Measurements from ENCODE around the gene SIN3B.

SIN3B gene

DNA sequence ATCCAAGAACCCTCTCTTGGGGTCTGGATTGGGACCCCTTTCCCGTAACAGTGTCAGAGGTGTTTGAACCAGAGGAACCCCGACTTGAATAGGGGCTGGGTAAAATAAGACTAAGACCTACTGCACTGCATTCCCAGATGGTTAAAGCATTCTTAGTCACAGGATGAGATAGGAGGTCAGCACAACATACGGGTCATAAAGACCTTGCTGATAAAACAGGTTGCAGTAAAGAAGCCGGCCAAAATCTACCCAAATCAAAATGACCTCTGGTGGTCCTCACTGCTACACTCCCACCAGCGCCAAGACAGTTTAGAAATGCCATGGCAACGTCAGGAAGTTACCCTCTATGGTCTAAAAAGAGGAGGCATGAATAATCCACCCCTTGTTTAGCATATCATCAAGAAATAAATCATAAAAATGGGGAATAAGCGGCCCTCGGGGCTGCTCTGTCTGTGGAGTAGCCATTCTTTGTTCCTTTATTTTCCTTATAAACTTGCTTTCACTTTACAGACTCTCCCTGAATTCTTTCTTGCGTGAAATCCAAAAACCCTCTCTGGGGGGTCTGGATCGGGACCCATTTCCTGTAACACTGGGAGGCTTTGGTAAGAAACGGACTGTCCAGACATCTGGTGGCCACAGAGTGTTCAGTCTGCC is 4.4 kb upstream of the SIN3B start:
- DNase-seq (ENCODE audit: low read depth in 2 of 2) = no peak

DNA sequence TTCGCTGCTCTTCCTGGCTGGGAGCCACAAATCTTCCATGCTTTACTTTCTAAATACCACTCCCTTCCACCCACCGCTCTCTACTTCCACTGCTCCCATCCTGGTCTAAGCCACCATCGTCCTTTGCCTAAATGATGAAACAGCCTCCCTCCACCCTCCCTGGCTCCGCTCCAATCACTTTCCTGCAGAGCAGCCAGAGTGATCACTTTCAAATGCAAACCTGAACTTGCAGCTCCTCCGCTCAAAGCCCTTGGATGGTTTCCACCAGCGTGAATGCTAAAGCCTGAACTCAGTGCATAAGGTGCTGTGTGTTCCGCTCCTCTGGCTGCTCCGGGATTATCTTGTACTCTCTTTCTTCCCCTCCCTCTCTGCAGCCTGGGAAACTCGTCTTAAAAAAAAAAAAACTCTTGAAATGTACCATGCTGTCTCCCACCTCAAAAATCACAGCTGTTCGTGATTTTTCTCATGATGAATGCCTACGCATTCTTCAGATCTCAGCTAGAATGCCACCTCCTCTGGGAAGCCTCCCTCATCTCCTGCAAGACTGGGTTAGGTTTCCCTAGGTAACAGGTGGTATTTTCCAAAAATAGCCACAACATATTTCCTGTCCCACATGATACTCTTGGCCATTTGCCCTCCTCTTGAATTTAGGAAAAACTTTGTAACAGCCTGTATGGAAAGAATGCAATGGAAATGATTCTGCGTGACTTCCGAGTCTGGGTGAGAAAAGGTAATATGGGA is 3.7 kb upstream of the SIN3B start:
- DNase-seq (ENCODE audit: low read depth in 2 of 2) = no peak

DNA sequence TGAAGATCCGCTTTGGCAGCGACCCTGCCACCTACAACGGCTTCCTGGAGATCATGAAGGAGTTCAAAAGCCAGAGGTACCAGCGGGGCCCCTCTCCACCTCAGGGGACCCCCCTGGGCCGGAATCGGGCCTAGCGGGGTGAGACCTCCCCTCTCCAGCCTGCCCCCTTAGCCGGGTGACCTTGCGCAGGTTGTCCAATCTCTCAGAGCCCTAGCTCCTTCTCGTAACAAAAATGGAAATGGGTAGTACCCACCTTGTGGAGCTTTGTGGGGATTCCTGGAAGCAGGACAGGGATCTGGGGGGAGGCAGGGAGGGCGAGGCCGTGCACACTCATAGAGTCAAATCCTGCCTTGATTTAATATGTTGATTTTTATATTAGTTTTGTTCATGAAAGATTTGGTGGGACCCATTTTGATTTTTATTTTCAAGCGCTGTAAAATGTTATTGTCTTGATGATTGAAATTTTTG is 658 bp downstream of the SIN3B start:
- DNase-seq (ENCODE audit: low read depth in 2 of 2) = no peak

DNA sequence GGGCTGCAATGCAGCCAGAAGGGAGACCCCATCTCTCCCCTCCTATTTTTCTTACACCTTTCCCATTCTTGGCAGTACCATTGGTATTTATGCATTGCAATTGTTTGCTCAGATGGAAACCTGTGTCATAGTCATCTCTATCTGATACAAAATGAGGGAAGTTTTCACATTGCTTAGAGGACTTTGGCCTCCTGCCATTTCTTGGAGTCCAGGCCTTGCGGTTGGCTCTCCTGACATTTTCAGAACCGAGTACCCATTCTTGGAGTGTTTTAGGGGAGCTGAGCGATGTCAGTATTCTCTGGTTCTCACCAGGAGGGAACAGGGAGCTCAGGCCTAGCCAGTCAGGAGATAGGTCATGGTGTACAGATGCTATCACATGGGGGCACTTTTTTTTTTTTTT is 1.5 kb downstream of the SIN3B start:
- DNase-seq (ENCODE audit: low read depth in 2 of 2) = no peak

DNA sequence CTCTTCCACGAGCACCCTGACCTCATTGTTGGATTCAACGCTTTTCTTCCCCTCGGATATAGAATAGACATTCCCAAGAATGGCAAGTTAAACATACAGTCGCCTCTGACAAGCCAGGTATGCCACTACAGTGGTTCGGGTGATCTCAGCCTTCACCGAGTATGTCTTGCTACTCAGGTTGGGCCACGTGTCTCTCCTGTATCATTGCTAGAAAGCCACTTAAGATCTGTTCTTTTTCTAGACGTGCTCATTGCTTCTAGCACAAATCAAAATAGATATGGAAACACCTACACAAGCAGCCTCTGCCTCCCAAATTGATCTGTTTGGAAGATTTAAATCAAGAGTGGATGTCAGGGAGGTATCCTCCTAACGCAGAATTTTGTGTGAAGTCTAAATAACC is 2.3 kb downstream of the SIN3B start:
- no peak for DNase-seq (ENCODE audit: low read depth in 2 of 2)

DNA sequence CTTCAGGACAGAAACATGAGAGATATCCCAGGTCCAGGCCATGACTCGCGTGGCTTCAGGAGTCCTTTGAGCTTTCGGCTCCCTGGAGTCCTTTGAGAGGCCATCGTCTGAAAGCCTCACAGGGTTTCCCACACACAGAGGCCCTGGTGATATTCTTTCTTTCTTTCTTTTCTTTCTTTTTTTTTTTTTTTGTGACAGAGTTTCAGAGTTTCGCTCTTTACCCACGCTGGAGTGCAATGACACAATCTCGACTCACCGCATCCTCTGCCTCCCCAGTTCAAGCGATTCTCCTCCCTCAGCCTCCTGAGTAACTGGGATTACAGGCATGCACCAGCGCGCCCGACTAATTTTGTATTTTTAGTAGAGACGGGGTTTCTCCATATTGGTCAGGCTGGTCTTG is 5.5 kb downstream of the SIN3B start:
- no peak for DNase-seq (ENCODE audit: low read depth in 2 of 2)

DNA sequence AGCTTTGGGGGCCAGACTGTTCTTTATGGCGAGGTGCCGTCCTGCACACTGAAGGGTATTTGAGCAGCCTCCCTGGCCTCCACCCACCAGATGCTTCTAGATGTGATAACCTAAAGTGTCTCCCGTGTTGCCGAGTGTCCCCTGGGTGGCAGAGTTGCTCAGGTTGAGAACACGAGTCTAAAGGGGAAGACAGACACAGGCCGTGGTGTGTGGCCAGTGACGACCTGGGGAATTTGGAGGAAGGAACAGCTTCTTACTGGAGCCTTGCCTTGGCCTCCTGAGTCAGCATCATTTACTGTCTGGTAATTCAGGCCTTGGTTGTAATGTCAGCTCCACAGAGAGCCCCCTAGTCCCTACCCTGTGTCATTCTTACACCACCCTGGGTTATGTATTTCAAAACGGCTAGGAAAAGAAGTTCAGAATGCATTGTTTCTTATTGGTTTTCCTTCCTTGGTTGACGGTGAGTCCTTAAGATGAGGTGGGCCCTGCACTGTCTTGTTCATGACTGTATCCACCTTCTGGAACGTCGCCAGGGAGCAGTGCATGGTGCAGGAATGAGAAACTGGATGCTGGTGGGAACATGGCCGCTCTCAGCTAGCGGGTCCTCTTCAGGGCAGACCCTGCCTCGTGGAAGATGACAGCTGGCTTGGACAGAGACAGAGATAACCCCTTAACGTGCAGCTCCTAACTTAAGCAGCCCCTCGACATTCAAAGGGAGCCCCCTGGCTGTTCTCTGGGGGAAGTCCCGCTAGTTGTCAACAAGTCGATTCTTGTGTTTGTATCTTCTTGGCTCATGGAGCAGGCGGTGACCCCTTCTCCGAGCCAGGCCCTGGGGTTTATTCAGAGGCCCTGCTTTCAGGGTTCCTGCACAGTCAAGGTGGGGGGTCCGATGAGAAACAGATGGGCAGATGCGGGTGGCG is 7.2 kb downstream of the SIN3B start:
- DNase-seq (ENCODE audit: low read depth in 2 of 2) = no peak

DNA sequence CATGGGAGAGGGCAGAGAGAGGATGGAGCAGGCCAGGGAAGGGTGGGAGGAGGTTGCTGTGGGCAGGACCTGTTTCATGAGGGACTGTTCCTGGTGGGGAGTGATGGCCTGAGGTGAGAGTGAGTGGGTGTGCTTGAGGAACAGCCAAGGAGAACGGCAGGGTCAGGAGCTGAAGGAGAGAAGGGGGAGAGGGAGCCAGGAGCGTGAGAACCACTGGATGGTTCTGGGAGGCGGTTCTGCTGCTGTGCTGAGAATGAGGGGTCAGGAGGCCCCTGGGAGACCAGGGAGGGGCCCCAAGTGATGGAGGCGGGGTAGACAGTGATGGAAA is 7.8 kb downstream of the SIN3B start:
- DNase-seq (ENCODE audit: low read depth in 2 of 2) = no peak

DNA sequence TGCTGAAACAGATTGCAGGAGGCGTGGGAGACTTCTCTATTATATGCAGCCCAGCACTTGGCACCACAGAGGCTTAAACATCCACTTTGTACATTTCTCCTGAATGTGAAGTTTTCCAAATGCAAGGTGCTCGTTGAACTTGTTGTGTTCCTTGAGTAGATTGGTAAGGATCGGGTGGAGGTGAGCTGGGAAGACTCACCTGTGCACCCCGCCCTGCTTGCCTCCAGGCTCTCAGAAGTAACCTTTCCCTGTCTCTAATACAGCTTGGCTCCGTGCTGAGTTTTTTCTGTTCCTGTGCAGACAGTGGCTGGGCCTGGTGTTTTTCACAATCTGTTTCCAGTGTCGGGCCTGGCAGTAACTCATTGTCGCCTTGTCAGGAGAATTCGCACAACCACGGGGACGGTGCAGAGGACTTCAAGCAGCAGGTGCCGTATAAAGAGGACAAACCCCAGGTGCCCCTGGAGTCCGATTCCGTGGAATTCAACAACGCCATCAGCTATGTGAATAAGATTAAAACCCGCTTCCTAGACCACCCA is 12.3 kb downstream of the SIN3B start:
- no peak for DNase-seq (ENCODE audit: low read depth in 2 of 2)

DNA sequence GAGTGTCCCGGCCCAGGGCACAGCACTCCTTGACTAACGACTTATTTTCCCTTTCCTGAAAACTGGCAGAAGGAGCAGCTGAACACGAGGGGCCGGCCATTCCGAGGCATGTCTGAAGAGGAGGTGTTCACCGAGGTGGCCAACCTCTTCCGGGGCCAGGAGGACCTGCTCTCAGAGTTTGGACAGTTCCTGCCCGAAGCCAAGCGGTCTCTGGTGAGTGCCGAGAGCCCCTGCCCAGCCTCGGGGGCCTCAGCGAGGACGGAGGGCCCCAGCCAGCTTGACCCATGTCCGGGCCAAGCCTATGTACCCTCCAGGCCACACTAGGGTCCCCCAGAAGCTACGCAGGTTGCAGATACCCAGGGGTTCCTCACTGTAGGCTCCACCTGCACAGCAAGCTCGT is 17.7 kb downstream of the SIN3B start:
- no peak for DNase-seq (ENCODE audit: low read depth in 2 of 2)

DNA sequence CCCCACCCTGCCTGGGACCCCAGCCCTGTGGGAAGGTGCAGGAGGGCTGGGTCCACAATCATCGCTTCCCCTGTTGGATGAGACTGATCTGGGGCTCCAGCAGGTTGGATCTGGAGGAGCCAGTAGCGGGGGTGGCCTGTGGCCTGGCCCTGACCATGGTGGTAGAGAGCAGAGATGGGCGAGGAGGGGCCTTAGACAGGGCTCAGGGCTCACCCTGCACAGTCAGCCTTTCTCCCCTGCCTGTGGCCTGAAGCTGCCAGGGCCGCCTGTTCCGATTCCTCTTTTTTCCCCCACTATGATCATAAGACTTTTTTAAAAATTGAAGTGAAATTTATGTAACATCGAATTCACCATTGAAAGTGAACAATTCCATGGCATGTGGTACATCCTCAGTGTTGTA is 18.2 kb downstream of the SIN3B start:
- no peak for DNase-seq (ENCODE audit: low read depth in 2 of 2)

DNA sequence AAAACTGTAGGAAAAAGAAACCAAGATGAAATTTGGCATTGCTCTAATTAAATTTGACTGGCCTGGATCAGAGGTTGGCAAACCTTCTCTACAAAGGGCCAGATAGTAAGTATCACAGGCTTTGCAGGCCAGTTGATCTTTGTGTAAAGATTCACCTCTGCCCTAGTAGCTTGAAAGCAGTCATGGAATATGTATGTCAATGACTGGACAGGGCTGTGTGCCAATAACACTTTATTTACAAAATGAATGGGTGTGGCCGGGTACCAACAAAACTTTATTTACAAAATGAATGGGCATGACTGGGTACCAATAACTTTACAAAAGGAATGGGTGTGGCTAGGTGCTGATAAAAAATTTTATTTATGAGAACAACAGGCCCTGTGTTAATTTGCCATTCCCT is 20.0 kb downstream of the SIN3B start:
- no peak for DNase-seq (ENCODE audit: low read depth in 2 of 2)

DNA sequence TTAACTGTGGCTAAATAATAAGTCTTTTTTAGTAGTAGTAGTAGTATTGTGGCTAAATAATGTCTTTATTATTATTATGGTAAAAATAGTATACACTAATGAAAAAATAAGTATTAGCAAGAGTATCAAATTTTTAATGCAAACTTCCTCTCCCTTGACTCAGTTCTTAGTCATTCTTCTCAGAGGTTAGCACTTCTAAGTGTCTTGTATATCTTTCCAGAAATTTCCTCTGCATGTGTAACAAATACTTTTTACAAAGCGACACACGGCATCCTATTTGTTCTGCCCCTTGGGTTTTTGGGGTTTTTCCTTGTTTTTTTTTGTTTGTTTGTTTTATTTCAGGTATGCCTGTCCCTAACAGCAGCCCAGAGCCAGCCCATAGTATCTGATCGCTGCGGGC is 20.9 kb downstream of the SIN3B start:
- DNase-seq (ENCODE audit: low read depth in 2 of 2) = no peak

DNA sequence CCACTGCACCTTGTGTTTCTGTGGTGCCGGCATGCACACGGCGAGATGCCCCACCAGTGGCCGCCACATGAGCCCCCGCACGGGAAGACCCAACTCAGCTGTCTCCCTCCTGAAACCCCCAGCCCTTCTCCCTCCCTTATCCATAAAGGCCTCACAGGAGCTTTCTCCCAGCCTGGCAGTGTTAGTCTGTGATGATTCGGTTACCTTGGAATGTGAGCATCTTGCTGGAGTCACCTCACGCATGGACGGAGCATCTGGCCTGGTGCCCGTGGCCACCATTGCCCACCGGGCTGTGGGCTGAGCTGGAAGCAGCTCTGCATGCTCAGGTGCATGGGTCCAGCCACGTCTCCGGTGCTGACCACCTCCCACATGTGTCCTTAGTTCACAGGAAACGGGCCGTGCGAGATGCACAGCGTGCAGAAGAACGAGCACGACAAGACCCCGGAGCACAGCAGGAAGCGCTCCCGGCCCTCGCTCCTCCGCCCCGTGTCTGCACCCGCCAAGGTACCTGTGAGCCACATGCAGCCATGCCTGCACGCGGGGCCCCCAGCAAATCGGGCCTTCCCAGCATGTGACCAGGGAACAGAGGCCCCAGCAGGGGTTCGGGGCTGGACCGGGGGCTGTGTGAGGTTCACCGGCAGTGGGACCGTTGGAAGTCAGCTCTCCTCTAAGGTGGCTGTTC is 22.0 kb downstream of the SIN3B start:
- DNase-seq (ENCODE audit: low read depth in 2 of 2) = no peak

DNA sequence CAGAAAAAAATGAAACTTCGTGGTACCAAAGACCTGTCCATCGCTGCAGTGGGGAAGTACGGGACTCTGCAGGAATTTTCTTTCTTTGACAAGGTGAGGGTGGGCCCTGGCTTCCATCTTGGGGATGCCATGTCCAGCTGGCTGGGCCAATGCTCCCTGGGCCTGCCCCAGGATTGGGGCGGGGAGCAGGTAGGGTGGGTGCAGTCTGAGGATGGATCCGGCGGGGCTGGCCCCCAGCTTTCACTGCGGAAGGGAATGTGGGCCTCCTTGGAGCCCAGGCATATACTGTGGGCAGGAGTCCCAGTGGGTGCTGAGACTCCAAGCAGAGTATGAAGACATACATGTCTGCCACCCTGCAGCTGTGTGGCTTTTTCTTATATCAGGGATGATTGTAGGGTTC is 23.9 kb downstream of the SIN3B start:
- DNase-seq (ENCODE audit: low read depth in 2 of 2) = no peak

DNA sequence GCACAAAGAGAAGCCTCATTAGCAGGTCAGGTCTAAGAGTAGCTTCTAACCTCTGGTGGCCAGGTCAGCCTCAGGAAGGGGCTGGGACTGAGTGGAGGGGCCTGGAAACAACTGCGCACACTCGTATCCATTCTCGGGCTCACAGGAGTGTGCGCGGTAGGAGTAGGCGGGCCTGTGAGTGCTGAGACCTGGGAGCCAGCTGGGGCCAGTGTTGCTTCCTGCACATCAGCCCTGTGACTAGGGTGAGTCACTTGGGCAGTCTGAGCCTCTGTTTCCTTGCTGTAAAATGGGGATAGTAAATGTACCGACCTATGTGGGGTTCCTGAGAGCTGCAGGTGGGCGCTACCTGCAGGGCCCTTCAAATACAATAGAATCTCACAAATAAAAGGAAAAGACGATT is 26.9 kb downstream of the SIN3B start:
- no peak for DNase-seq (ENCODE audit: low read depth in 2 of 2)

DNA sequence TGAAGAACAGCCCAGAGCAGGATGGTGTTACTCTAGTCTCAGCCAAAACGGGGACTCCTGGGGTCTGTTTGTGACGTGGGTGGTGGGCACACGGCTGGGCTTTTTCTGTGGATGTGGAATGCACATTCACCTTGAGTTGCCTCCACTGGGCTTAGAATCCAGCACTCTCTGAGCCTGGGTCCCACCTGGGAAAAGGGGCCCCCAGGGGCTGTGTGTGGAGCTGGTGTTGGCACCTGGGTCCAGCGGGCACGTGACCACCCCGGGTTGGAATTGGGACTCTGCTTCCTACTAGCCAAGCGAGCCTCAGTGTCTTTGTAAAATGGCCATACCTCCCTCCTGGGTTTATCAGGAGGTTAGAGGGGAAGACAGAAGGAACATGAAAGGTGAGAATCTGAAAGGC is 30.4 kb downstream of the SIN3B start:
- no peak for DNase-seq (ENCODE audit: low read depth in 2 of 2)

DNA sequence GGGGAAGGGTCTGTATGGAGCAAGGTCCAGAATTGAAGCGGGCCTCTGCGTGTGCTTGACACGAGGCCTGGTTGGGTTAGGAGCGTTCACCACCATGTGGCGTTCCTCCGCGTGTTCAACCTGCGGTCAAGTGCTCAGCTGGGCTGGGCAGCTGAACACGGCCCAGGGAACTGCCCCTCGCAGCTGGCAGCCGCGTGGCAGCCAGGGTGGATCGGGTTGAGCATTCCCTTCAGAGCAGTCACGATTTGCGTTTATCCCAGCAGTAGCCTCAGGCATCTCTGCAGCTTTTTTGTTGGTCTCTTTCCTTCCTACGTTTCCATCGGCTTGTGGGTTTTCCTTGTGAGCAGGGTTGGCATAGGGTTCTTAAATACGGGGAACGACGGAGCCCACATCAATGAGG is 30.9 kb downstream of the SIN3B start:
- DNase-seq (ENCODE audit: low read depth in 2 of 2) = no peak

DNA sequence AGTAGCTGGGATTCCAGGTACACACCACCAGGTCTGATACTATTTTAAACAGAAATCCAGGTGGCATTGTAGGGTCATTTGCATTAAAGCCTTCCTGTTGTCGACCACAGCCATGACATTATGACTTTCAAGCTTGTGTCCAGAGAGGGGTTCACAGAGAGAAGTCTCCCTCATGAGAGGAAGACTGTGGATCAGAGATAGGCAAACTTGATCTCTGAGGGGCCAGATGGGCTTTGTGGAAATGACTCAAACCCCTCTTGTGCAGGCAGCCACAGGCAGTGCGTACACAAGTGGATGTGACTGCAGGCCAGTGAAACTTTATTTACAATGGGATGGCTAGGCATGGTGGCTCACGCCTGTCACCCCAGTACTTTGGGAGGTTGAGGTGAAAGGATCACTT is 31.8 kb downstream of the SIN3B start:
- no peak for DNase-seq (ENCODE audit: low read depth in 2 of 2)

DNA sequence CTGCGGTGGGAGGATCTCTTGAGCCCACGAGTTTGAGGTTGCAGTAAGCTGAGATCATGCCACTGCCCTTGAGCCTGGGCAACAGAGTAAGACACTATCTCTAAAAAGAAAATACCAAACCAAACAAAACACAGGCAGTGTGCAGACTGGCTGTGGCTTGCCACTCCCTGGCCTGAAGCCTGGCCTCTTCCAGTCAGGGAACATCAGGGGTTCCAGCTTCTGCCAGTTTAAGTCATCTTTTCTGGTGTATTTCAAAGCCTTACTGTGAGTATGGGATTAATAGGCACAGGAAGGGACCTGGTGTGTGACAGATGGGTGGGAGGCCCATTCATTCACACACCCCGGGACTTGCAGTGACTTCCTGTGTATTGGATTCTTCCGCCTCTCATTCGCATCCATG is 32.6 kb downstream of the SIN3B start:
- no peak for DNase-seq (ENCODE audit: low read depth in 2 of 2)

DNA sequence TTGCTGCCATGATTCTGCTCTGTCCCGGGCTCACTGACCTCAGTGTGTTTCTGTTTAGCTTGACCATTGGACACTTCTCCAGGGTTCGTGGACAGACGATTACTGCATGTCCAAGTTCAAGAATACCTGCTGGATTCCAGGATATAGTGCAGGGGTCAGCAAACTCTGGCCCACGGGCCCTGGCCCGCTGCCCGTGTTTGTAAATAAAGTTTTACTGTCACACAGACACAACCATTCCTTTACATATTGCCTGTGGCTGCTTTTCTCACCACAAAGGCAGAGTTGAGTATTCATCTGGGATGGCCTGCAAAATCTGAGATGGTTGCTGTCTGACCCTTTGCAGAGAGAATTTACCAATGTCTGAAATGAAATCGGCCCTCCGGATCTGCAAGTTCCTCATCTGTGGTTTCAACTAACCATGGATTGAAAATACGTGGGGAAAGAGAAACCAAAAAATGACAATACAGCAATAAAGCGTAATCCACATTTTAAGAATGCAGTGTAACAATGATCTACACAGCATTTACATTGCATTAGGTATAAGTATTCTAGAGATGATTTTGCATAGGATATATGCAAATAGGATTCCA is 33.7 kb downstream of the SIN3B start:
- no peak for DNase-seq (ENCODE audit: low read depth in 2 of 2)

DNA sequence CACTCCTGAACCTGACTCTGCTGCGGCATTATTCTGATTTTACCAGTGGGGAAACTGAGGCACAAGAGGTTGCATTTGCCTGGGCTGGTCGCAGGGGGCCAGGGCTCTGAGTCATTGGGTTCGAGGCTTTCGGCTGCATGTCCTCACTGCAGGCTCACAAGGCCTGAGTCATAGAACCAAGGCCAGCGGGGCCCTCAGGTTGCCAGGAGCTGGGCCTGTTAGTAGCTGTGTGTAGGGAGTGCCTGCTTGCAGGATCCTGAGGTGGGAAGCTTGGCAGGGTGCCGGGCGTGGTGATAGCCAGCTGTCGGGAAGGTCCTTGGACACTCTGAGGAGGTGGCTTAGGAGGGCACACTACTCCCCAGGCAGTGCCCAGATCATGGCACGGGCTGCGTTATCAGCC is 38.0 kb downstream of the SIN3B start:
- no peak for DNase-seq (ENCODE audit: low read depth in 2 of 2)

Measured in activated CD8-positive, alpha-beta memory T cell treated with anti-CD3 and anti-CD28 coated beads for 4 hours (primary cell).